Loucy (cell line): ENCODE results near the gene FYN.

ENCODE experiments used
- CTCF ChIP-seq: fragments of 200-600 bp; sonication (generic); conservative IDR thresholded peaks from 2 replicates; pipeline ENCODE4 v1.5.1; 2014; ENCODE audit warnings: mild to moderate bottlenecking, antibody characterized with exemption, low read length
- EZH2phosphoT487 ChIP-seq: fragments of 200-600 bp; IDR thresholded peaks from 2 replicates; pipeline ENCODE4 v1.6.1; 2018; ENCODE audit warnings: antibody characterized with exemption, mild to moderate bottlenecking, moderate library complexity, borderline replicate concordance

- TF ChIP-seq CTCF: no peak
- no peak for TF ChIP-seq EZH2phosphoT487
Measured at GRCh38 chr6:111844376-111844775, 28.9 kb downstream of the FYN start.
